Measurements from ENCODE around the gene BRWD1. TPM values are rescaled to one million over a fixed set of nuclear protein-coding genes. Genes with fewer than 3 reads are reported as not detected.

The BRWD1 gene
- total RNA-seq, 1 experiment from 2014 or later, result 37.1 TPM

DNA sequence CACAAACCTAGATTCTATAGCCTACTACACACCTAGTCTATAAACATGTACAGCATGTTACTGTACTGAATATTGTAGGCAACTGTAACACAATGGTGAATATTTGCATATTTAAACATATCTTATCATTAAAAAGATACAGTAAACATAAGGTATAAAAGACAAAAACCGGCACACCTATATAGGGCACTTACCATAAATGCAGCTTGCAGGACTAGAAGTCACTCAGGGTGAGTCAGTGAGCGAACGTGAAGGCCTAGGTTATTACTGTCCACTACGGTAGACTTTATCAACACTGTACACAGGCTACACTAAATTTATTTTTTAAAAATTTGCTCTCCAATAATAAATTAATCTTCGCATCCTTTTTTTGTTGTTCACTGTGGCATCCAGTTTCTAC is 143.5 kb downstream of the BRWD1 start:
- BruUV-seq (replicated peaks), result no TSS peak
- Mint-ChIP-seq H3K27ac (ENCODE audit: unreplicated experiment) (no peak overlapping the region), H3K9me3 (ENCODE audit: unreplicated experiment) (peaks cover 27% of the 10 kb centered on the region), H3K4me3 (ENCODE audit: unreplicated experiment) (no peak overlapping the region), H3K4me1 (ENCODE audit: low read depth, unreplicated experiment) (no peaks in the 10 kb centered on the region), H3K36me3 (ENCODE audit: insufficient read depth, unreplicated experiment) (peaks cover 28% of the 10 kb centered on the region), H3K27me3 (ENCODE audit: insufficient read depth, unreplicated experiment) (no peaks in the 10 kb centered on the region)
- POLR2A ChIA-PET, result no interaction called here
- Histone ChIP-seq H3K36me3 (ENCODE audit: control insufficient read depth, insufficient read depth, low read length) (peaks cover 2% of the 10 kb centered on the region; the same call in 1 of the 2 replicates), H3K27me3 (replicated peaks; ENCODE audit: control insufficient read depth, insufficient read depth, low read length) (no peaks in the 10 kb centered on the region), H3K9me3 (0 out of 2 replicates have a peak, but pooled peaks cover 1% of the 10 kb centered on the region), H3K4me3 (ENCODE audit: low read depth, low read length) (no peak overlapping the region), H3K4me1 (no peaks in the 10 kb centered on the region)
- TF ChIP-seq, protein P1, sequence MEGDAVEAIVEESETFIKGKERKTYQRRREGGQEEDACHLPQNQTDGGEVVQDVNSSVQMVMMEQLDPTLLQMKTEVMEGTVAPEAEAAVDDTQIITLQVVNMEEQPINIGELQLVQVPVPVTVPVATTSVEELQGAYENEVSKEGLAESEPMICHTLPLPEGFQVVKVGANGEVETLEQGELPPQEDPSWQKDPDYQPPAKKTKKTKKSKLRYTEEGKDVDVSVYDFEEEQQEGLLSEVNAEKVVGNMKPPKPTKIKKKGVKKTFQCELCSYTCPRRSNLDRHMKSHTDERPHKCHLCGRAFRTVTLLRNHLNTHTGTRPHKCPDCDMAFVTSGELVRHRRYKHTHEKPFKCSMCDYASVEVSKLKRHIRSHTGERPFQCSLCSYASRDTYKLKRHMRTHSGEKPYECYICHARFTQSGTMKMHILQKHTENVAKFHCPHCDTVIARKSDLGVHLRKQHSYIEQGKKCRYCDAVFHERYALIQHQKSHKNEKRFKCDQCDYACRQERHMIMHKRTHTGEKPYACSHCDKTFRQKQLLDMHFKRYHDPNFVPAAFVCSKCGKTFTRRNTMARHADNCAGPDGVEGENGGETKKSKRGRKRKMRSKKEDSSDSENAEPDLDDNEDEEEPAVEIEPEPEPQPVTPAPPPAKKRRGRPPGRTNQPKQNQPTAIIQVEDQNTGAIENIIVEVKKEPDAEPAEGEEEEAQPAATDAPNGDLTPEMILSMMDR (IDR thresholded peaks at IDR 0.05; ENCODE audit: insufficient read depth in 1 of 2, low read depth in 1 of 2, low read length in 1 of 2, severe bottlenecking in 1 of 2, unreplicated experiment in 1 of 2), result no peak
- no peak for DNase-seq
- intact Hi-C loops (cut with micrococcal nuclease; ENCODE audit: unreplicated experiment), result no loop called here
- CTCF ChIA-PET, result no interaction called here

DNA sequence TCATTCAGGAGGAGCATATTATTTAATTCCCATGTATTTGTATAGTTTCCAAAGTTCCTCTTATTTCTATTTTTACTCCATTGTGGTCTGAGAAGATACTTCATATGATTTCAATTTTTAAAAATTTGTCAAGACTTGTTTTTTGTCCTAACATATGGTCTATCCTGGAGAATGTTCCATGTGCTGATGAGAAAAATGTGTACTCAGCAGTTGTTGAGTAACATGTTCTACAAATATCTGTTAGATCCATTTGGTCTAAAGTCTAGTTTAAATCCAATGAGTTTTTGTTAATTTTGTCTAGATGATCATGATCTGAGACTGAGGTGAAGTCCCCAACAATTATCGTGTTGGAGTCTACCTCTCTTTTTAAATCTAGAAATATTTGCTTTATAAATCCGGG is 144.6 kb downstream of the BRWD1 start:
- peaks cover 2% of the 10 kb centered on the region for H3K4me1 Mint-ChIP-seq (ENCODE audit: low read depth, unreplicated experiment)
- H3K27ac Mint-ChIP-seq (ENCODE audit: unreplicated experiment), result no peak overlapping the region
- H3K36me3 Mint-ChIP-seq (ENCODE audit: insufficient read depth, unreplicated experiment), result peaks cover 21% of the 10 kb centered on the region
- no peaks in the 10 kb centered on the region for H3K27me3 Mint-ChIP-seq (ENCODE audit: insufficient read depth, unreplicated experiment)
- peaks cover 38% of the 10 kb centered on the region for H3K9me3 Mint-ChIP-seq (ENCODE audit: unreplicated experiment)
- intact Hi-C loops (cut with micrococcal nuclease; ENCODE audit: unreplicated experiment), result no loop called here
- H3K4me3 ChIP-seq (ENCODE audit: low read depth, low read length), result no peak overlapping the region
- TF ChIP-seq, protein P1 (IDR thresholded peaks at IDR 0.05; ENCODE audit: insufficient read depth in 1 of 2, low read depth in 1 of 2, low read length in 1 of 2, severe bottlenecking in 1 of 2, unreplicated experiment in 1 of 2), result no peak
- ChIA-PET CTCF (no interaction called here), POLR2A (no interaction called here)
- BruUV-seq (replicated peaks), result no TSS peak
- H3K36me3 ChIP-seq (ENCODE audit: control insufficient read depth, insufficient read depth, low read length), result peaks cover 2% of the 10 kb centered on the region; the same call in 1 of the 2 replicates
- H3K9me3 ChIP-seq, result peaks cover 7% of the 10 kb centered on the region; the same call in 1 of the 2 replicates
- no peak overlapping the region for H3K4me3 Mint-ChIP-seq (ENCODE audit: unreplicated experiment)
- no peaks in the 10 kb centered on the region for H3K27me3 ChIP-seq (replicated peaks; ENCODE audit: control insufficient read depth, insufficient read depth, low read length)
- no peak for DNase-seq
- H3K4me1 ChIP-seq, result peaks cover 6% of the 10 kb centered on the region

DNA sequence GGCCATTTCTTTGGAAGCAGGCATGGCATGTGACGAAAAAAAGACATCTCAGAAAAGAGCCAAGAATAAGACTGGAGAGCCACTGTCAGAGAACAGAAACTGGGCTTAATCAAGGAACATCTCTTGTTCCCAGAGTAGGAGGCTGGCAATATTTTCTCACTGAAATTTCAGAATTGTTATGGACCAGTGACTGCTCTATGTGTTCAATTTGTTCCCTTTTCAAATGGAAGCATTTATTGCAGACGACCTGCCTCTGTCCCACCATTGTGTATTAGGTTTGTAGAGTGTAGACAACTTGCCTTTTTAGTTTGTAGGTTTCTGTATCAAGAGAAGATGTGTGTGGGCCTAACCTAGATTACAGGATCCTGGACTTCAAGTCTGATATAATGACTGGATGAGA is 148.9 kb downstream of the BRWD1 start:
- H3K4me1 ChIP-seq, result peaks cover 27% of the 10 kb centered on the region
- no peak overlapping the region for H3K4me3 ChIP-seq (ENCODE audit: low read depth, low read length)
- H3K9me3 ChIP-seq, result peaks cover 15% of the 10 kb centered on the region
- TF ChIP-seq, protein P1 (IDR thresholded peaks at IDR 0.05; ENCODE audit: insufficient read depth in 1 of 2, low read depth in 1 of 2, low read length in 1 of 2, severe bottlenecking in 1 of 2, unreplicated experiment in 1 of 2), result no peak
- POLR2A ChIA-PET, result no interaction called here
- no TSS peak for BruUV-seq (replicated peaks)
- peaks cover 20% of the 10 kb centered on the region for H3K4me1 Mint-ChIP-seq (ENCODE audit: low read depth, unreplicated experiment)
- intact Hi-C loops (cut with micrococcal nuclease; ENCODE audit: unreplicated experiment), result no loop called here
- no peaks in the 10 kb centered on the region for H3K36me3 ChIP-seq (ENCODE audit: control insufficient read depth, insufficient read depth, low read length)
- CTCF ChIA-PET, result no interaction called here
- H3K27me3 ChIP-seq (replicated peaks; ENCODE audit: control insufficient read depth, insufficient read depth, low read length), result no peaks in the 10 kb centered on the region
- no peak for DNase-seq
- H3K4me3 Mint-ChIP-seq (ENCODE audit: unreplicated experiment), result no peak overlapping the region
- H3K27me3 Mint-ChIP-seq (ENCODE audit: insufficient read depth, unreplicated experiment), result no peaks in the 10 kb centered on the region
- peaks cover 46% of the 10 kb centered on the region for H3K9me3 Mint-ChIP-seq (ENCODE audit: unreplicated experiment)
- H3K27ac Mint-ChIP-seq (ENCODE audit: unreplicated experiment), result no peak overlapping the region
- H3K36me3 Mint-ChIP-seq (ENCODE audit: insufficient read depth, unreplicated experiment), result peaks cover 6% of the 10 kb centered on the region

All from Caco-2 (cell line).